ENCODE results near the gene BABAM1. TPM values are rescaled to one million over a fixed set of nuclear protein-coding genes. Genes with fewer than 3 reads are reported as not detected.

Gene BABAM1
- total RNA-seq, 6 donors from 2014 or later, result 45.1 to 95.3 (median 82.3) TPM

GRCh38 chr19:17245535-17245984 lies 21.7 kb upstream of the BABAM1 start, which contains the start of gene NR2F6:
TSS of gene NR2F6 (minus strand) at chr19:17245919. CDS start at chr19:17245220, 699 bp downstream.
- no peaks in the 10 kb centered on the region for H3K9me3 ChIP-seq
- H3K27me3 ChIP-seq, result no peaks in the 10 kb centered on the region
- ATAC-seq (ENCODE audit: low FRiP score in 2 of 2) (no peak), DNase-seq (no peak)
- H3K27ac ChIP-seq, result peak within 1 kb of the TSS; percentile 81 to 92 (median 90)
- WGBS, 2 donors, result no CpG with 5 or more reads among the region's 72 CpGs
- TF ChIP-seq CTCF (IDR thresholded peaks at IDR 0.05), result no peak
- TF ChIP-seq POLR2AphosphoS5 (IDR thresholded peaks at IDR 0.05), result peak; percentile 39 to 64
- TF ChIP-seq POLR2A (IDR thresholded peaks at IDR 0.05), result peak in 1 of 4 donors; percentile 24
- H3K4me1 ChIP-seq, result peaks cover 28 to 56% (median 45%) of the 10 kb centered on the region in 4 donors
- peaks cover 0 to 5% (median under 1%) of the 10 kb centered on the region in 4 donors for H3K36me3 ChIP-seq
- H3K4me3 ChIP-seq, result peak within 1 kb of the TSS; percentile 92 to 97 (median 96)

- Histone ChIP-seq H3K27me3 (no peaks in the 10 kb centered on the region), H3K4me1 (peaks cover 28 to 46% (median 38%) of the 10 kb centered on the region in 4 donors), H3K4me3 (peak overlapping the region in 3 of 4 donors; percentile 92 to 96 (median 95)), H3K36me3 (peaks cover 0 to 10% (median 3%) of the 10 kb centered on the region in 4 donors), H3K27ac (peak overlapping the region; percentile 80 to 92 (median 89)), H3K9me3 (no peaks in the 10 kb centered on the region)
- TF ChIP-seq POLR2A (IDR thresholded peaks at IDR 0.05) (peak in 1 of 4 donors; percentile 8), EP300 (IDR thresholded peaks at IDR 0.05) (no peak), POLR2AphosphoS5 (IDR thresholded peaks at IDR 0.05) (peak in 1 of 2 donors; percentile 2)
- peak in 1 of 2 donors; percentile 88 for DNase-seq
- WGBS, 2 donors, result 9 to 14% methylated on average over 16 to 20 of the region's 21 CpGs
- peak; percentile 12 to 42 for ATAC-seq (ENCODE audit: low FRiP score in 2 of 2)
These were observed 20.4 kb upstream of the BABAM1 start for GRCh38 chr19:17246681-17247425.

- peak in 1 of 2 donors; percentile 75 for DNase-seq
- peaks cover 0 to 19% (median 4%) of the 10 kb centered on the region in 4 donors for H3K36me3 ChIP-seq
- H3K9me3 ChIP-seq, result no peaks in the 10 kb centered on the region
- 73 to 76% methylated on average over 6 to 17 of the region's 21 CpGs for WGBS, 2 donors
- no peaks in the 10 kb centered on the region for H3K27me3 ChIP-seq
- TF ChIP-seq EP300 (IDR thresholded peaks at IDR 0.05), result no peak
- TF ChIP-seq POLR2AphosphoS5 (IDR thresholded peaks at IDR 0.05), result no peak
- no peak for ATAC-seq (ENCODE audit: low FRiP score in 2 of 2)
- H3K4me1 ChIP-seq, result peaks cover 16 to 32% (median 26%) of the 10 kb centered on the region in 4 donors
- H3K4me3 ChIP-seq, result no peak overlapping the region
- H3K27ac ChIP-seq, result peak overlapping the region in 3 of 4 donors; percentile 23 to 90 (median 55)
These were observed 19.0 kb upstream of the BABAM1 start for GRCh38 chr19:17248011-17248776.

- no peak overlapping the region for H3K4me3 ChIP-seq
- peaks cover 0 to 28% (median 6%) of the 10 kb centered on the region in 4 donors for H3K36me3 ChIP-seq
- H3K27ac ChIP-seq, result peak overlapping the region in 1 of 4 donors; percentile 15
- TF ChIP-seq POLR2A (IDR thresholded peaks at IDR 0.05) (no peak), POLR2AphosphoS5 (IDR thresholded peaks at IDR 0.05) (no peak), CTCF (IDR thresholded peaks at IDR 0.05) (no peak), EP300 (IDR thresholded peaks at IDR 0.05) (no peak)
- no peaks in the 10 kb centered on the region for H3K27me3 ChIP-seq
- H3K4me1 ChIP-seq, result peaks cover 11 to 24% (median 15%) of the 10 kb centered on the region in 4 donors
- ATAC-seq (ENCODE audit: low FRiP score in 2 of 2) (no peak), DNase-seq (no peak)
- H3K9me3 ChIP-seq, result no peaks in the 10 kb centered on the region
- 75 to 78% methylated on average over 4 to 15 of the region's 15 CpGs for WGBS, 2 donors
These were observed 17.2 kb upstream of the BABAM1 start for GRCh38 chr19:17249887-17250548.

GRCh38 chr19:17254636-17255035 lies 12.6 kb upstream of the BABAM1 start:
- Histone ChIP-seq H3K4me1 (peaks cover 0 to 5% (median 0%) of the 10 kb centered on the region in 4 donors), H3K27me3 (no peaks in the 10 kb centered on the region), H3K9me3 (no peaks in the 10 kb centered on the region), H3K27ac (peak overlapping the region in 1 of 4 donors; percentile 8), H3K36me3 (peaks cover 0 to 49% (median 15%) of the 10 kb centered on the region in 4 donors), H3K4me3 (no peak overlapping the region)
- TF ChIP-seq EP300 (IDR thresholded peaks at IDR 0.05), result no peak
- no peak for TF ChIP-seq CTCF (IDR thresholded peaks at IDR 0.05)
- no peak for TF ChIP-seq POLR2AphosphoS5 (IDR thresholded peaks at IDR 0.05)
- TF ChIP-seq POLR2A (IDR thresholded peaks at IDR 0.05), result no peak
- WGBS, 2 donors, result 72 to 77% methylated on average over 10 of the region's 10 CpGs
- DNase-seq (no peak), ATAC-seq (ENCODE audit: low FRiP score in 2 of 2) (no peak)

Measured in upper lobe of left lung (tissue), 6 donors.